HCT116 (cell line): Measurements from ENCODE around the gene COL4A4. TPM values are rescaled to one million over a fixed set of nuclear protein-coding genes. Genes with fewer than 3 reads are reported as not detected.

ENCODE experiments used
- ATAC-seq: fragments of 200-7000 bp; cut with Tn5 transposase; 2 replicates; pipeline ENCODE4 v1.9.1; 2020; ENCODE audit warnings: mild to moderate bottlenecking, moderate library complexity
- BruUV-seq: library from RNA; stranded (reverse); fragments of 400-500 nt; replicated peaks from 2 replicates; lab custom pipeline; 2021; lab: Mats Ljungman, UMichigan
- CTCF ChIA-PET: fragments of 300-600 bp; sonication (Branson Sonifier 250); formaldehyde crosslinking; loops from one replicate; lab custom pipeline; 2021; ENCODE audit warnings: antibody characterized with exemption; lab: Charles Lee
- POLR2A ChIA-PET: fragments of 300-600, 350-600 bp; sonication (Branson Sonifier 250); formaldehyde crosslinking; loops from one replicate; lab custom pipeline; 2021; ENCODE audit warnings: antibody characterized with exemption; lab: Charles Lee
- RAD21 ChIA-PET, 2 experiments: fragments of 300-600 bp; sonication (Branson Sonifier 250); formaldehyde crosslinking; loops; one replicate each; lab custom pipeline; 2023; ENCODE audit warnings: low total read pairs in 2 of 2; ENCODE audit not compliant: uncharacterized antibody in 2 of 2, unreplicated experiment in 2 of 2, low non-redundant PET in 1 of 2; lab: Charles Lee
- DNase-seq: peaks from one replicate; pipeline ENCODE4 v3.0.0-alpha.2; 2010; ENCODE audit warnings: low read depth, low spot score
- H2AFZ ChIP-seq: fragments of 200-600 bp; shearing (Covaris generic), sonication (generic); 2 replicates; pipeline ENCODE4 v1.6.1; 2017; ENCODE audit warnings: low read depth, mixed run types, mixed read lengths, antibody characterized with exemption, low read length; ENCODE audit not compliant: poor library complexity, severe bottlenecking
- H3K27ac ChIP-seq: 2 replicates; pipeline ENCODE4 v1.5.1; 2012; ENCODE audit warnings: low read depth, low read length
- H3K27me3 ChIP-seq: fragments of 200-600 bp; sonication (generic); 2 replicates; pipeline ENCODE4 v1.6.1; 2016; ENCODE audit warnings: mixed run types, low read length, mixed read lengths; ENCODE audit not compliant: insufficient read depth
- H3K36me3 ChIP-seq, 2 experiments: fragments of 200-500 bp in 1 of 2; fragments of 200-600 bp in 1 of 2; sonication (Bioruptor generic) in 1 of 2; sonication (generic) in 1 of 2; 2 replicates each; pipeline versions ENCODE4 v1.5.1 to v1.6.1; 2014 to 2016; ENCODE audit warnings: low read length in 2 of 2, inconsistent platforms in 1 of 2, mixed read lengths in 1 of 2, mixed run types in 1 of 2; ENCODE audit not compliant: insufficient read depth in 2 of 2, control insufficient read depth in 1 of 2
- H3K4me1 ChIP-seq, 2 experiments: fragments of 200-600 bp in 1 of 2; sonication (generic) in 1 of 2; 2 replicates each; pipeline versions ENCODE4 v1.5.1 to v1.6.1; 2012 to 2017; ENCODE audit warnings: low read length in 2 of 2, inconsistent platforms in 1 of 2, mild to moderate bottlenecking in 1 of 2, mixed read lengths in 1 of 2, mixed run types in 1 of 2, moderate library complexity in 1 of 2; ENCODE audit not compliant: insufficient read depth in 2 of 2, control insufficient read depth in 1 of 2
- H3K4me2 ChIP-seq: fragments of 200-600 bp; sonication (generic); 2 replicates; pipeline ENCODE4 v1.6.1; 2017; ENCODE audit warnings: mixed run types, low read length, mixed read lengths
- H3K4me3 ChIP-seq, 2 experiments: fragments of 200-600 bp in 1 of 2; sonication (generic) in 1 of 2; replicated peaks in 1 of 2; 2 replicates each; pipeline ENCODE4 v1.5.1; 2011 to 2016; ENCODE audit warnings: low read length in 2 of 2, control low read depth in 1 of 2, low read depth in 1 of 2, mild to moderate bottlenecking in 1 of 2, mixed read lengths in 1 of 2, mixed run types in 1 of 2
- H3K79me2 ChIP-seq: fragments of 200-600 bp; sonication (generic); 2 replicates; pipeline ENCODE4 v1.6.1; 2017; ENCODE audit warnings: mild to moderate bottlenecking, mixed run types, low read length, moderate library complexity, mixed read lengths; ENCODE audit not compliant: insufficient read depth
- H3K9ac ChIP-seq: fragments of 200-600 bp; sonication (generic); 2 replicates; pipeline ENCODE4 v1.6.1; 2016; ENCODE audit warnings: low read length, mixed read lengths
- H3K9me2 ChIP-seq: fragments of 200-600 bp; sonication (generic), shearing (Covaris generic); 2 replicates; pipeline ENCODE4 v1.6.1; 2017; ENCODE audit warnings: mixed run types, mild to moderate bottlenecking, moderate library complexity; ENCODE audit not compliant: insufficient read depth
- H3K9me3 ChIP-seq, 2 experiments: fragments of 200-500 bp in 1 of 2; fragments of 200-600 bp in 1 of 2; sonication (Bioruptor generic) in 1 of 2; sonication (generic) in 1 of 2; 2 replicates each; pipeline ENCODE4 v1.6.1; 2014 to 2017; ENCODE audit warnings: low read length in 2 of 2, mixed read lengths in 2 of 2, inconsistent platforms in 1 of 2, low read depth in 1 of 2, mild to moderate bottlenecking in 1 of 2, mixed run types in 1 of 2, moderate library complexity in 1 of 2; ENCODE audit not compliant: control insufficient read depth in 1 of 2, insufficient read depth in 1 of 2
- H4K20me1 ChIP-seq: fragments of 200-600 bp; sonication (generic), shearing (Covaris generic); 2 replicates; pipeline ENCODE4 v1.6.1; 2017; ENCODE audit warnings: mixed run types, mild to moderate bottlenecking, moderate library complexity; ENCODE audit not compliant: insufficient read depth
- ELF1 ChIP-seq: IDR thresholded peaks from 2 replicates; pipeline ENCODE4 v1.6.1; 2012; ENCODE audit warnings: low read depth, borderline replicate concordance
- FOSL1 ChIP-seq: IDR thresholded peaks from 2 replicates; pipeline ENCODE4 v1.6.1; 2012; ENCODE audit warnings: low read depth
- RAD21 ChIP-seq: IDR thresholded peaks from 2 replicates; pipeline ENCODE4 v1.6.1; 2012; ENCODE audit warnings: low read depth, mild to moderate bottlenecking
- SIN3A ChIP-seq: IDR thresholded peaks from 2 replicates; pipeline ENCODE4 v1.6.1; 2012; ENCODE audit warnings: low read depth
- SP1 ChIP-seq: IDR thresholded peaks from 2 replicates; pipeline ENCODE4 v1.6.1; 2012; ENCODE audit warnings: low read depth
- TCF7L2 ChIP-seq: IDR thresholded peaks from 2 replicates; pipeline ENCODE4 v1.7.0; 2011; ENCODE audit warnings: borderline replicate concordance, inconsistent platforms; ENCODE audit not compliant: insufficient read depth, insufficient read length; ENCODE audit errors: extremely low read depth
- YY1 ChIP-seq: IDR thresholded peaks from 2 replicates; pipeline ENCODE4 v1.6.1; 2011; ENCODE audit warnings: low read length, low read depth, moderate library complexity, mild to moderate bottlenecking; ENCODE audit not compliant: insufficient replicate concordance; ENCODE audit errors: extremely low read depth
- ZBTB33 ChIP-seq: IDR thresholded peaks from 2 replicates; pipeline ENCODE4 v1.6.1; 2011; ENCODE audit warnings: mild to moderate bottlenecking, low read length, moderate library complexity; ENCODE audit not compliant: insufficient replicate concordance; ENCODE audit errors: extremely low read depth
- intact Hi-C: fragments of 100-400 bp; cut with micrococcal nuclease; formaldehyde crosslinking; loops from 2 replicates; pipeline ENCODE4 v1.10.0; 2022
- total RNA-seq: library from RNA; stranded (reverse); gene quantifications from one replicate; pipeline ENCODE4 v1.2.1, GENCODE V29; 2021; ENCODE audit not compliant: unreplicated experiment

COL4A4 gene
- total RNA-seq, 1 experiment from 2014 or later: 5.9 TPM

- no peak overlapping the region for H3K9ac ChIP-seq
- H3K4me1 ChIP-seq: peaks cover 0 to 7% of the 10 kb centered on the region in 2 experiments; a peak in 1 of 4 replicates
- H3K9me3 ChIP-seq: no peaks in the 10 kb centered on the region
- no TSS peak for BruUV-seq
- DNase-seq (no peak), ATAC-seq (no peak)
- no peak overlapping the region for H3K4me2 ChIP-seq
- no peak overlapping the region for H3K27ac ChIP-seq
- H3K4me3 ChIP-seq: no peak overlapping the region
- no peaks in the 10 kb centered on the region for H3K36me3 ChIP-seq
- RAD21 ChIA-PET: no interaction called here
- POLR2A ChIA-PET: no interaction called here
- no peaks in the 10 kb centered on the region for H4K20me1 ChIP-seq
- no peaks in the 10 kb centered on the region for H3K79me2 ChIP-seq
- CTCF ChIA-PET: interaction anchor here (0.9 kb wide), 1 partner anchor 1438 kb away, joined by 3 read pairs; no protein-coding TSS in a partner anchor
- H3K27me3 ChIP-seq: no peaks in the 10 kb centered on the region
- no peaks in the 10 kb centered on the region for H3K9me2 ChIP-seq
- H2AFZ ChIP-seq: no peak overlapping the region
- intact Hi-C loops: loop anchor here (10.0 kb wide), 1 partner anchor 979 kb away; no protein-coding TSS in a partner anchor
- TF ChIP-seq ZBTB33: no peak
- no peak for TF ChIP-seq TCF7L2
- TF ChIP-seq ELF1: no peak
- TF ChIP-seq FOSL1: no peak
- TF ChIP-seq, all 23 proteins: peak for 0
Measured at GRCh38 chr2:227103583-227103982, 60.4 kb downstream of the COL4A4 start.

DNA sequence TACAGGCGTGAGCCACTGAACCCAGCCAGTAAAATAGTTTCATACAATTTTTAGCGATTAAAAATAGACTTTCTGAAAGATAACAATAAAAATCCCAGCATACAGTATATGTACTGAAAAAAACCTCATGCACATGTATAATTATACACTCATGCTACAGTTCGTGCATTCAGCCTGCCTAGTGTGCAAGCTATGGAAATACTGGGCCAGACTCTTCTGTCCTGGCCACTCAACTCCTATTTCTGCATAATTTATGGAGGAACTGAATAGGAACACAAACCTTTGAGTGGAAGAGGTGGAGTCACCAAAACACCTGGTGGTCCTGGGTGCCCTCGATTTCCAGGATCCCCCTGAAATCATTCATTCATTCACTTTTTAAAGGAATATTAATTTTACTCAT, 64.7 kb downstream of the COL4A4 start:
- BruUV-seq: no TSS peak
- ChIA-PET CTCF (no interaction called here), RAD21 (no interaction called here), POLR2A (no interaction called here)
- no peaks in the 10 kb centered on the region for H3K9me2 ChIP-seq
- no peaks in the 10 kb centered on the region for H3K9me3 ChIP-seq
- no peak for DNase-seq
- no peak overlapping the region for H2AFZ ChIP-seq
- no peaks in the 10 kb centered on the region for H3K4me1 ChIP-seq
- no peak for ATAC-seq
- H3K36me3 ChIP-seq: no peaks in the 10 kb centered on the region
- no peak overlapping the region for H3K4me3 ChIP-seq
- H4K20me1 ChIP-seq: no peaks in the 10 kb centered on the region
- no peaks in the 10 kb centered on the region for H3K79me2 ChIP-seq
- H3K4me2 ChIP-seq: no peak overlapping the region
- no peak overlapping the region for H3K27ac ChIP-seq
- H3K27me3 ChIP-seq: no peaks in the 10 kb centered on the region
- intact Hi-C loops: no loop called here
- TF ChIP-seq SP1 (no peak), SIN3A (no peak), YY1 (no peak), ZBTB33 (no peak), RAD21 (no peak)
- H3K9ac ChIP-seq: no peak overlapping the region
